Bronchial epithelial cell (primary cell): ENCODE results near the gene CPLX1. TPM values are rescaled to one million over a fixed set of nuclear protein-coding genes. Genes with fewer than 3 reads are reported as not detected.
"Not testable (repeated sequence)": the region's sequence is repeated elsewhere in the genome, so short reads cannot be mapped to it uniquely, and the experiment has no call there.

Source experiments
- DNase-seq: peaks from one replicate; pipeline ENCODE4 v3.0.0-alpha.2; 2010; ENCODE audit warnings: low read depth
- FAIRE-seq: peaks from 2 replicates; lab custom pipeline; 2011; peaks lifted over from hg19 to GRCh38; lab: Jason Lieb, UNC
- H3K27me3 ChIP-seq: 2 replicates; pipeline ENCODE4 v1.5.1; 2011; ENCODE audit warnings: low read length; ENCODE audit not compliant: control insufficient read depth, insufficient read depth
- H3K36me3 ChIP-seq: 2 replicates; pipeline ENCODE4 v1.5.1; 2011; ENCODE audit warnings: low read length; ENCODE audit not compliant: control insufficient read depth, insufficient read depth
- H3K4me3 ChIP-seq: 2 replicates; pipeline ENCODE4 v1.5.1; 2011; ENCODE audit warnings: mild to moderate bottlenecking, low read depth, low read length, control low read depth
- CTCF ChIP-seq: IDR thresholded peaks from 2 replicates; pipeline ENCODE4 v1.5.1; 2011; ENCODE audit warnings: mild to moderate bottlenecking, moderate library complexity, low read length, control low read depth, inconsistent platforms; ENCODE audit not compliant: insufficient read depth, severe bottlenecking
- total RNA-seq: library from RNA; depleted of rRNA; stranded (reverse); fragments of >200 nt; gene quantifications from 2 replicates; pipeline ENCODE4 v1.2.1, GENCODE V29; 2014

The CPLX1 gene
- total RNA-seq, 1 donor from 2014 or later, result not detected

- FAIRE-seq (peak; percentile 81), DNase-seq (no peak)
- H3K4me3 ChIP-seq, result no peak overlapping the region
- H3K27me3 ChIP-seq, result no peaks in the 10 kb centered on the region
- TF ChIP-seq CTCF, result no peak
- H3K36me3 ChIP-seq, result peaks cover 5% of the 10 kb centered on the region
These were observed 83.7 kb downstream of the CPLX1 start for GRCh38 chr4:742096-742741.

GRCh38 chr4:740656-741282, 85.2 kb downstream of the CPLX1 start:
- Histone ChIP-seq H3K27me3 (no peaks in the 10 kb centered on the region), H3K4me3 (no peak overlapping the region), H3K36me3 (peaks cover 5% of the 10 kb centered on the region)
- DNase-seq (no peak), FAIRE-seq (peak; percentile 86)
- TF ChIP-seq CTCF, result no peak

GRCh38 chr4:740011-740410, 85.9 kb downstream of the CPLX1 start:
- TF ChIP-seq CTCF, result no peak
- Histone ChIP-seq H3K4me3 (no peak overlapping the region), H3K27me3 (no peaks in the 10 kb centered on the region), H3K36me3 (peaks cover 9% of the 10 kb centered on the region)
- DNase-seq, result no peak
- FAIRE-seq, result no peak

- TF ChIP-seq CTCF, result no peak
- H3K4me3 ChIP-seq, result no peak overlapping the region
- no peaks in the 10 kb centered on the region for H3K27me3 ChIP-seq
- DNase-seq, result no peak
- no peak for FAIRE-seq
- H3K36me3 ChIP-seq, result peaks cover 13% of the 10 kb centered on the region
These were observed 86.4 kb downstream of the CPLX1 start for GRCh38 chr4:739569-739968.

- no peak for FAIRE-seq
- Histone ChIP-seq H3K4me3 (no peak overlapping the region), H3K27me3 (no peaks in the 10 kb centered on the region), H3K36me3 (peaks cover 18% of the 10 kb centered on the region)
- DNase-seq, result no peak
- no peak for TF ChIP-seq CTCF
These were observed 87.1 kb downstream of the CPLX1 start for GRCh38 chr4:738781-739280.

- not testable (repeated sequence) for FAIRE-seq
These were observed 89.4 kb downstream of the CPLX1 start for GRCh38 chr4:736561-736960.

More at GRCh38 chr4:736561-736960, 89.4 kb downstream of the CPLX1 start:
- DNase-seq, H3K4me3 ChIP-seq, H3K27me3 ChIP-seq: not testable (repeated sequence)
- H3K36me3 ChIP-seq, result peaks cover 28% of the 10 kb centered on the region
